ENCODE results near the gene PHF20. TPM values are rescaled to one million over a fixed set of nuclear protein-coding genes. Genes with fewer than 3 reads are reported as not detected.
"Not testable (repeated sequence)": the region's sequence is repeated elsewhere in the genome, so short reads cannot be mapped to it uniquely, and the experiment has no call there.

The PHF20 gene
- total RNA-seq, 4 donors from 2014 or later = 35.3 to 109 (median 76.5) TPM

GRCh38 chr20:35954200-35954906 lies 182.5 kb downstream of the PHF20 start, which contains the start of gene SCAND1:
Gene SCAND1 (minus strand): TSS chr20:35954502. CDS start chr20:35954284, 218 bp downstream.
- DNase-seq = peak; percentile 95 to 96
- H3K36me3 ChIP-seq = no peaks in the 10 kb centered on the region
- H3K9me3 ChIP-seq = no peaks in the 10 kb centered on the region
- TF ChIP-seq CTCF (IDR thresholded peaks at IDR 0.05) (peak; percentile 97 to 99 (median 98)), POLR2A (IDR thresholded peaks at IDR 0.05) (peak; percentile 72 to 85)
- intact Hi-C loops (cut with DNase I; ENCODE audit: low total_unique reads) = no loop called here
- H3K27me3 ChIP-seq = no peaks in the 10 kb centered on the region
- H3K4me1 ChIP-seq = peaks cover 11 to 17% of the 10 kb centered on the region in 2 donors
- peak within 1 kb of the TSS; percentile 93 to 94 for H3K27ac ChIP-seq
- peak within 1 kb of the TSS; percentile 76 to 79 for H3K4me3 ChIP-seq

GRCh38 chr20:35954907-35955251 lies 183.1 kb downstream of the PHF20 start:
- DNase-seq = no peak
- no peaks in the 10 kb centered on the region for H3K36me3 ChIP-seq
- H3K4me3 ChIP-seq = peak overlapping the region; percentile 76 to 79
- H3K27ac ChIP-seq = peak overlapping the region; percentile 93 to 94
- intact Hi-C loops (cut with DNase I; ENCODE audit: low total_unique reads) = no loop called here
- no peaks in the 10 kb centered on the region for H3K27me3 ChIP-seq
- no peaks in the 10 kb centered on the region for H3K9me3 ChIP-seq
- TF ChIP-seq POLR2A (IDR thresholded peaks at IDR 0.05) (no peak), CTCF (IDR thresholded peaks at IDR 0.05) (no peak)
- H3K4me1 ChIP-seq = peaks cover 11 to 17% of the 10 kb centered on the region in 2 donors

- Histone ChIP-seq H3K27me3 (no peaks in the 10 kb centered on the region), H3K4me1 (peaks cover 11 to 17% of the 10 kb centered on the region in 2 donors), H3K4me3 (no peak overlapping the region), H3K27ac (no peak overlapping the region), H3K36me3 (no peaks in the 10 kb centered on the region), H3K9me3 (no peaks in the 10 kb centered on the region)
- no peak for TF ChIP-seq POLR2A (IDR thresholded peaks at IDR 0.05)
- TF ChIP-seq CTCF (IDR thresholded peaks at IDR 0.05) = no peak
- intact Hi-C loops (cut with DNase I; ENCODE audit: low total_unique reads) = no loop called here
- DNase-seq = no peak
Measured at GRCh38 chr20:35956616-35957015, 184.8 kb downstream of the PHF20 start.

- H3K27me3 ChIP-seq; H3K9me3 ChIP-seq; H3K4me1 ChIP-seq; H3K36me3 ChIP-seq; H3K27ac ChIP-seq; DNase-seq; intact Hi-C loops (cut with DNase I; ENCODE audit: low total_unique reads); H3K4me3 ChIP-seq: not testable (repeated sequence)
Measured at GRCh38 chr20:35959291-35959690, 187.5 kb downstream of the PHF20 start.

- no peak for DNase-seq
- no peaks in the 10 kb centered on the region for H3K27me3 ChIP-seq
- intact Hi-C loops (cut with DNase I; ENCODE audit: low total_unique reads) = no loop called here
- no peaks in the 10 kb centered on the region for H3K4me1 ChIP-seq
- TF ChIP-seq CTCF (IDR thresholded peaks at IDR 0.05) = no peak
- TF ChIP-seq POLR2A (IDR thresholded peaks at IDR 0.05) = no peak
- no peak overlapping the region for H3K27ac ChIP-seq
- H3K36me3 ChIP-seq = no peaks in the 10 kb centered on the region
- H3K9me3 ChIP-seq = no peaks in the 10 kb centered on the region
- H3K4me3 ChIP-seq = no peak overlapping the region
Measured at GRCh38 chr20:35963878-35964277, 192.1 kb downstream of the PHF20 start.
